Hepatocyte (in vitro differentiated cells): Measurements from ENCODE around the gene CCDC127.
"Not testable (repeated sequence)": the region's sequence is repeated elsewhere in the genome, so short reads cannot be mapped to it uniquely, and the experiment has no call there.

Experiments used
- CTCF ChIP-seq: fragments of 200-600 bp; sonication (generic); IDR thresholded peaks from 2 replicates; pipeline ENCODE4 v1.5.1; 2016; ENCODE audit warnings: antibody characterized with exemption, mild to moderate bottlenecking; ENCODE audit not compliant: poor library complexity
- EZH2 ChIP-seq: fragments of 200-600 bp; sonication (generic); IDR thresholded peaks from 2 replicates; pipeline ENCODE4 v1.6.1; 2016; ENCODE audit warnings: antibody characterized with exemption, mild to moderate bottlenecking, borderline replicate concordance
- EZH2phosphoT487 ChIP-seq: fragments of 200-600 bp; sonication (generic); IDR thresholded peaks from one replicate; pipeline ENCODE4 v1.6.1; 2018; ENCODE audit warnings: antibody characterized with exemption, mild to moderate bottlenecking, low read depth, moderate library complexity; ENCODE audit not compliant: unreplicated experiment, severe bottlenecking

GRCh38 chr5:266311-267026 is 48.5 kb upstream of the CCDC127 start:
- TF ChIP-seq CTCF, EZH2phosphoT487, EZH2: not testable (repeated sequence)
